Endothelial cell of umbilical vein (primary cell): Measurements from ENCODE around the gene PRKCQ.

Experiments used
- CTCF ChIP-seq, 2 donors: IDR thresholded peaks; 1 replicate in 1 of 2; 2 replicates in 1 of 2; pipeline ENCODE4 v1.5.1; 2011; ENCODE audit warnings: low read length in 2 of 2, mild to moderate bottlenecking in 2 of 2, moderate library complexity in 2 of 2, control low read depth in 1 of 2, inconsistent platforms in 1 of 2, low read depth in 1 of 2; ENCODE audit not compliant: insufficient read depth in 1 of 2; ENCODE audit errors: extremely low read depth in 1 of 2
- EZH2 ChIP-seq: IDR thresholded peaks from 2 replicates; pipeline ENCODE4 v1.6.1; 2012; ENCODE audit warnings: borderline replicate concordance, low read depth, mild to moderate bottlenecking, moderate library complexity, low read length, inconsistent platforms; ENCODE audit not compliant: severe bottlenecking
- POLR2A ChIP-seq: IDR thresholded peaks from 2 replicates; pipeline ENCODE4 v1.6.1; 2012; ENCODE audit warnings: low read depth, mild to moderate bottlenecking, control low read depth, low read length

GRCh38 chr10:6399879-6400278 is 180.2 kb downstream of the PRKCQ start:
- TF ChIP-seq CTCF (IDR thresholded peaks at IDR 0.05; ENCODE audit: extremely low read depth in 1 of 2, insufficient read depth in 1 of 2, low read depth in 1 of 2, low read length in 2 of 2) (no peak), POLR2A (no peak), EZH2 (no peak)
